T-cell (primary cell): ENCODE results near the gene NUP210. TPM values are rescaled to one million over a fixed set of nuclear protein-coding genes. Genes with fewer than 3 reads are reported as not detected.

Experiments
- ATAC-seq, 4 experiments: fragments of 200-7000 bp in 3 of 4; fragments of 150-1000 bp in 1 of 4; cut with Tn5 transposase; replicated peaks in 1 of 4; 1 replicate in 3 of 4; 2 replicates in 1 of 4; pipeline ENCODE4 v1.10.0; 2021; ENCODE audit warnings: moderate library complexity in 3 of 4, mild to moderate bottlenecking in 2 of 4, moderate number of reproducible peaks in 1 of 4
- CTCF ChIA-PET, 2 donors: fragments of 300-600 bp; sonication (Branson Sonifier 250); formaldehyde crosslinking; loops; one replicate each; lab custom pipeline; 2022; ENCODE audit warnings: antibody characterized with exemption in 2 of 2; lab: Charles Lee
- POLR2A ChIA-PET, 2 donors: fragments of 300-600 bp; sonication (Branson Sonifier 250); formaldehyde crosslinking; loops; one replicate each; lab custom pipeline; 2022; ENCODE audit warnings: antibody characterized with exemption in 2 of 2; lab: Charles Lee
- DNase-seq, 35 experiments: peaks; one replicate each; pipeline versions ENCODE4 v3.0.0 to v3.0.0-alpha.2; 2013 to 2023
- H3K27ac ChIP-seq: one replicate; pipeline ENCODE4 v1.5.1; 2013; ENCODE audit warnings: low read length
- H3K27me3 ChIP-seq, 2 experiments: replicated peaks in 1 of 2; 1 replicate in 1 of 2; 2 replicates in 1 of 2; pipeline versions ENCODE4 v1.6.1 to v1.7.0; 2013; ENCODE audit warnings: low read length in 1 of 2, mixed read lengths in 1 of 2; ENCODE audit not compliant: control insufficient read depth in 2 of 2, insufficient read depth in 2 of 2; ENCODE audit errors: extremely low read depth in 1 of 2
- H3K36me3 ChIP-seq, 2 donors: 1 replicate in 1 of 2; 2 replicates in 1 of 2; pipeline versions ENCODE4 v1.6.1 to v1.7.0; 2013; ENCODE audit warnings: low read length in 1 of 2; ENCODE audit not compliant: control insufficient read depth in 2 of 2, insufficient read depth in 1 of 2; ENCODE audit errors: extremely low read depth in 1 of 2
- H3K4me1 ChIP-seq, 2 experiments: 1 replicate in 1 of 2; 2 replicates in 1 of 2; pipeline versions ENCODE4 v1.6.1 to v1.7.0; 2013; ENCODE audit warnings: low read length in 2 of 2, mixed read lengths in 1 of 2; ENCODE audit not compliant: insufficient read depth in 2 of 2, control insufficient read depth in 1 of 2; ENCODE audit errors: extremely low read depth in 1 of 2
- H3K4me3 ChIP-seq, 2 donors: 1 replicate in 1 of 2; 2 replicates in 1 of 2; pipeline versions ENCODE4 v1.5.1 to v1.7.0; 2013; ENCODE audit warnings: mild to moderate bottlenecking in 2 of 2, low read length in 1 of 2, moderate library complexity in 1 of 2; ENCODE audit not compliant: control insufficient read depth in 1 of 2; ENCODE audit errors: extremely low read depth in 1 of 2
- H3K9me3 ChIP-seq: 2 replicates; pipeline ENCODE4 v1.7.0; 2013
- H3K27ac Mint-ChIP-seq, 2 donors: one replicate each; pipeline ENCODE4 v1.8.0; 2020 to 2021; ENCODE audit warnings: mild to moderate bottlenecking in 2 of 2, mixed read lengths in 2 of 2
- H3K27me3 Mint-ChIP-seq, 2 donors: one replicate each; pipeline ENCODE4 v1.8.0; 2021 to 2022; ENCODE audit warnings: mixed read lengths in 2 of 2
- H3K36me3 Mint-ChIP-seq: one replicate; pipeline ENCODE4 v1.8.0; 2021; ENCODE audit warnings: mixed read lengths
- H3K4me1 Mint-ChIP-seq, 3 donors: one replicate each; pipeline ENCODE4 v1.8.0; 2020 to 2022; ENCODE audit warnings: mixed read lengths in 3 of 3, mild to moderate bottlenecking in 1 of 3
- H3K4me3 Mint-ChIP-seq, 3 donors: one replicate each; pipeline ENCODE4 v1.8.0; 2020 to 2022; ENCODE audit warnings: mild to moderate bottlenecking in 3 of 3, mixed read lengths in 3 of 3, moderate library complexity in 3 of 3
- H3K9me3 Mint-ChIP-seq, 3 donors: one replicate each; pipeline ENCODE4 v1.8.0; 2020 to 2022; ENCODE audit warnings: mixed read lengths in 3 of 3
- WGBS: methylation state at CpG from one replicate; pipeline ENCODE4 v1.1.5; 2013; ENCODE audit warnings: missing lambda C conversion rate; ENCODE audit not compliant: insufficient coverage; 5-methylcytosine and 5-hydroxymethylcytosine counted together
- total RNA-seq, 35 experiments: library from RNA in 6 of 35; stranded (reverse) in 6 of 35; fragments of 120-200 nt in 1 of 35; gene quantifications; one replicate each; pipeline versions ENCODE4 v1.2.1 to v1.2.4 and lab custom pipeline; 2013 to 2026

Gene NUP210
- total RNA-seq, 5 donors from 2014 or later (not counting 1 experiment from before 2014, with no cell fraction given) = 117 to 148 (median 125) TPM

GRCh38 chr3:13370609-13371008 is 49.5 kb downstream of the NUP210 start:
- Mint-ChIP-seq H3K27me3 (no peaks in the 10 kb centered on the region), H3K9me3 (no peaks in the 10 kb centered on the region), H3K27ac (peak overlapping the region in 1 of 2 donors; percentile 28), H3K4me1 (peaks cover 0 to 5% (median 0%) of the 10 kb centered on the region in 3 donors), H3K4me3 (no peak overlapping the region), H3K36me3 (peaks cover 52% of the 10 kb centered on the region)
- H3K36me3 ChIP-seq = peaks cover 35 to 87% of the 10 kb centered on the region in 2 donors
- no peaks in the 10 kb centered on the region for H3K9me3 ChIP-seq
- 95% methylated on average over 10 of the region's 10 CpGs for WGBS
- H3K27ac ChIP-seq = no peak overlapping the region
- ChIA-PET CTCF (no interaction called here), POLR2A (no interaction called here)
- H3K27me3 ChIP-seq = no peaks in the 10 kb centered on the region
- DNase-seq (no peak), ATAC-seq (no peak)
- H3K4me3 ChIP-seq = no peak overlapping the region
- H3K4me1 ChIP-seq = no peaks in the 10 kb centered on the region

GRCh38 chr3:13370055-13370454 is 50.1 kb downstream of the NUP210 start:
- peaks cover 37 to 87% of the 10 kb centered on the region in 2 donors for H3K36me3 ChIP-seq
- no peaks in the 10 kb centered on the region for H3K9me3 Mint-ChIP-seq
- ChIA-PET POLR2A (no interaction called here), CTCF (no interaction called here)
- no peak overlapping the region for H3K4me3 ChIP-seq
- H3K4me3 Mint-ChIP-seq = no peak overlapping the region
- H3K4me1 ChIP-seq = no peaks in the 10 kb centered on the region
- peak overlapping the region in 1 of 2 donors; percentile 48 for H3K27ac Mint-ChIP-seq
- H3K27me3 Mint-ChIP-seq = no peaks in the 10 kb centered on the region
- ATAC-seq (no peak), DNase-seq (no peak)
- peaks cover 0 to 5% (median 0%) of the 10 kb centered on the region in 3 donors for H3K4me1 Mint-ChIP-seq
- H3K36me3 Mint-ChIP-seq = peaks cover 52% of the 10 kb centered on the region
- no peak overlapping the region for H3K27ac ChIP-seq
- no peaks in the 10 kb centered on the region for H3K27me3 ChIP-seq
- no peaks in the 10 kb centered on the region for H3K9me3 ChIP-seq
- WGBS = 94% methylated on average over 2 of the region's 3 CpGs

GRCh38 chr3:13368834-13369233 is 51.3 kb downstream of the NUP210 start:
- no peaks in the 10 kb centered on the region for H3K27me3 ChIP-seq
- H3K27me3 Mint-ChIP-seq = no peaks in the 10 kb centered on the region
- no peaks in the 10 kb centered on the region for H3K4me1 ChIP-seq
- H3K9me3 ChIP-seq = no peaks in the 10 kb centered on the region
- no peak overlapping the region for H3K4me3 ChIP-seq
- DNase-seq = no peak
- POLR2A ChIA-PET = no interaction called here
- H3K27ac Mint-ChIP-seq = no peak overlapping the region
- H3K9me3 Mint-ChIP-seq = no peaks in the 10 kb centered on the region
- no peak for ATAC-seq
- H3K27ac ChIP-seq = no peak overlapping the region
- H3K36me3 ChIP-seq = peaks cover 39 to 86% of the 10 kb centered on the region in 2 donors
- H3K36me3 Mint-ChIP-seq = peaks cover 56% of the 10 kb centered on the region
- H3K4me3 Mint-ChIP-seq = no peak overlapping the region
- CTCF ChIA-PET = no interaction called here
- WGBS = 94% methylated on average over 5 of the region's 6 CpGs
- H3K4me1 Mint-ChIP-seq = peaks cover 0 to 5% (median 0%) of the 10 kb centered on the region in 3 donors

- DNase-seq (no peak), ATAC-seq (no peak)
- CTCF ChIA-PET = no interaction called here
- Histone ChIP-seq H3K9me3 (no peaks in the 10 kb centered on the region), H3K27me3 (no peaks in the 10 kb centered on the region), H3K4me3 (no peak overlapping the region), H3K36me3 (peaks cover 36 to 86% of the 10 kb centered on the region in 2 donors), H3K27ac (no peak overlapping the region), H3K4me1 (no peaks in the 10 kb centered on the region)
- 50% methylated on average over 2 of the region's 7 CpGs for WGBS
- Mint-ChIP-seq H3K27me3 (no peaks in the 10 kb centered on the region), H3K27ac (no peak overlapping the region), H3K9me3 (no peaks in the 10 kb centered on the region), H3K4me3 (no peak overlapping the region), H3K4me1 (peaks cover 0 to 13% (median 5%) of the 10 kb centered on the region in 3 donors), H3K36me3 (peaks cover 63% of the 10 kb centered on the region)
- POLR2A ChIA-PET = no interaction called here
Observed at GRCh38 chr3:13367728-13368127, 52.4 kb downstream of the NUP210 start.

- H3K36me3 Mint-ChIP-seq = peaks cover 67% of the 10 kb centered on the region
- CTCF ChIA-PET = no interaction called here
- no peaks in the 10 kb centered on the region for H3K27me3 Mint-ChIP-seq
- H3K27ac ChIP-seq = no peak overlapping the region
- H3K9me3 Mint-ChIP-seq = no peaks in the 10 kb centered on the region
- no peak overlapping the region for H3K4me3 ChIP-seq
- WGBS = 95% methylated on average over 18 of the region's 24 CpGs
- no peaks in the 10 kb centered on the region for H3K4me1 ChIP-seq
- no peak for ATAC-seq
- no peak overlapping the region for H3K4me3 Mint-ChIP-seq
- no peaks in the 10 kb centered on the region for H3K27me3 ChIP-seq
- POLR2A ChIA-PET = no interaction called here
- peaks cover 31 to 86% of the 10 kb centered on the region in 2 donors for H3K36me3 ChIP-seq
- H3K9me3 ChIP-seq = no peaks in the 10 kb centered on the region
- peaks cover 0 to 10% (median 8%) of the 10 kb centered on the region in 3 donors for H3K4me1 Mint-ChIP-seq
- H3K27ac Mint-ChIP-seq = peak overlapping the region in 1 of 2 donors; percentile 52
- no peak for DNase-seq
Observed at GRCh38 chr3:13365390-13366379, 54.4 kb downstream of the NUP210 start.

- WGBS = 71% methylated on average over 3 of the region's 12 CpGs
- DNase-seq = no peak
- peaks cover 0 to 10% (median 8%) of the 10 kb centered on the region in 3 donors for H3K4me1 Mint-ChIP-seq
- no peak overlapping the region for H3K27ac ChIP-seq
- no peak overlapping the region for H3K4me3 Mint-ChIP-seq
- H3K27me3 ChIP-seq = no peaks in the 10 kb centered on the region
- ChIA-PET POLR2A (no interaction called here), CTCF (interaction anchor here in 1 of 2 donors (0.6 kb wide), 1 partner anchor 90 kb away, joined by 3 read pairs; no protein-coding TSS in a partner anchor)
- H3K36me3 Mint-ChIP-seq = peaks cover 66% of the 10 kb centered on the region
- ATAC-seq = no peak
- peak overlapping the region in 1 of 2 donors; percentile 36 for H3K27ac Mint-ChIP-seq
- H3K9me3 ChIP-seq = no peaks in the 10 kb centered on the region
- H3K9me3 Mint-ChIP-seq = no peaks in the 10 kb centered on the region
- peaks cover 22 to 87% of the 10 kb centered on the region in 2 donors for H3K36me3 ChIP-seq
- H3K4me1 ChIP-seq = no peaks in the 10 kb centered on the region
- no peaks in the 10 kb centered on the region for H3K27me3 Mint-ChIP-seq
- no peak overlapping the region for H3K4me3 ChIP-seq
Observed at GRCh38 chr3:13364602-13365271, 55.4 kb downstream of the NUP210 start.
